HL-60 (cell line): ENCODE results near the gene DGUOK.

Experiments used
- CTCF ChIP-seq: IDR thresholded peaks from one replicate; pipeline ENCODE4 v1.5.1; 2011; ENCODE audit warnings: low read length, control low read depth, inconsistent platforms; ENCODE audit not compliant: insufficient read depth
- GABPA ChIP-seq: IDR thresholded peaks from 2 replicates; pipeline ENCODE4 v1.6.1; 2012; ENCODE audit warnings: low read depth

GRCh38 chr2:73913414-73914054 lies 13.1 kb upstream of the DGUOK start:
- TF ChIP-seq CTCF: no peak
- TF ChIP-seq GABPA: no peak
